ENCODE data around the gene DHRS13. TPM values are rescaled to one million over a fixed set of nuclear protein-coding genes. Genes with fewer than 3 reads are reported as not detected.

The DHRS13 gene
- total and polyA plus RNA-seq, 2 donors (not counting 1 experiment from before 2014, with no cell fraction given), result 2.6 to 7.8 TPM

DNA sequence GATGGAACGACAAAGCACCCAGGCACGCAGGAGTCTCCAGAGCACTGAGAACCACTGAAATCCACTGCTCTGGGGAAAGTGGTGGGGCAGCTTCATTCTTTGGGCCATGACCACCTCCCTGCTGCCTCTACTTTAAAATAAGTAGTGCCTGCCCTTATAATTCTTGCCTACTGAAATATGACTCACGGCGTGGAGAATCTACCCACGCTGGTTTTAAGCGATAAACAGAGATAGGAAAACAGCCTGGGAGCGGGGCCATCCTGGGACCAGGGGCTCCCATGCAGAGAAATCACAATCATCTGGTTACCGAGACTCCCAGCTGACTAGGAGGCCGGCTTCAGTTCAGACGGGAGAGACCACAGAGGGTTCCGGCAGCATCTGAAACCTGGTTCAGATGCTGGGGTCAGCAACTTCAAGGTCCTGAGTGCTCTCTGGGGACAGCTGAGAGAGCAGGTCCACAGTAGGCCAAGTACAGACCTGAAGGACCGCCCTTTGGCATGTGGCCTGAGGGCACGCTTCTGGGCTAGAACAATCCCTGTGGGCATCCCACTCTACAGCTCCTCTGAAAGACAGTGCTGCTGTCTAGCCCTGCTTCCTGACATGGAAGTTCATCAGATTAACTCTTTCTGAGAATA is 8.6 kb upstream of the DHRS13 start:
- Histone ChIP-seq H2AFZ (ENCODE audit: low read length) (no peak overlapping the region), H4K20me1 (ENCODE audit: control insufficient read depth, extremely low read depth, insufficient read depth, low read length) (no peaks in the 10 kb centered on the region), H3K4me3 (replicated peaks in 1 of 4; ENCODE audit: control extremely low read depth in 1 of 4, insufficient read depth in 1 of 4, low read depth in 3 of 4, low read length in 4 of 4) (no peak overlapping the region), H3K9ac (ENCODE audit: insufficient read depth, low read length) (no peak overlapping the region), H3K79me2 (ENCODE audit: control insufficient read depth, insufficient read depth, low read length) (no peaks in the 10 kb centered on the region), H3K4me2 (ENCODE audit: extremely low read depth, insufficient read depth, low read length) (no peak overlapping the region), H3K9me3 (ENCODE audit: control insufficient read depth, insufficient read depth, low read depth, low read length) (no peaks in the 10 kb centered on the region), H3K4me1 (ENCODE audit: control insufficient read depth, extremely low read depth, insufficient read depth, low read length) (peaks cover 16% of the 10 kb centered on the region), H3K36me3 (ENCODE audit: control insufficient read depth, insufficient read depth, low read length) (peaks cover 41% of the 10 kb centered on the region), H3K27ac (ENCODE audit: insufficient read depth, low read length) (no peak overlapping the region), H3K27me3 (ENCODE audit: control insufficient read depth, insufficient read depth, low read length) (no peaks in the 10 kb centered on the region)
- TF ChIP-seq CTCF (conservative IDR thresholded peaks at IDR 0.05 in 1 of 2, IDR thresholded peaks at IDR 0.05 in 1 of 2; ENCODE audit: low read depth in 1 of 2, low read length in 2 of 2) (no peak), EZH2 (IDR thresholded peaks at IDR 0.05; ENCODE audit: low read length, missing control alignments) (no peak)
- DNase-seq (ENCODE audit: low read depth in 2 of 2), result peak in 1 of 2 donors; percentile 48

DNA sequence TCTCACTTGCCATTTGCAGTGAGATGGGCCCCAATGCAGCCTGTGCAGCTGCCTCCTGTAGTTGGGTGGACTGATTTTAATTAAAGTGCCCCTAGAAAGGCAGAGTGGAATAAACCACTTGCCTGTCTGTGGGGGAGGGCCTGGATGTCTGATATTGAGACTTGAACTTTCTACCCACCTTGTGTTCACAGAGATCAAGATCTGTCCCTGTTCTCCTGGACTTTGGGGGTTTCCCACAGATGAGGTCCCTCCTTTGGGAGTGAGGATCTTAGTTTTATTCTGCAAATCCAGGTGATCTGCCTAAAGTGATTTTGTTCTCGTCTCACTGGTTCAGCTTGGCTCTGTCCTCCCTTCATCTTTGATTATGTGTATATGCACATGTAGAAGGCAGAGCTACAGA is 7.7 kb upstream of the DHRS13 start:
- Histone ChIP-seq H4K20me1 (ENCODE audit: control insufficient read depth, extremely low read depth, insufficient read depth, low read length) (no peaks in the 10 kb centered on the region), H3K9me3 (ENCODE audit: control insufficient read depth, insufficient read depth, low read depth, low read length) (no peaks in the 10 kb centered on the region), H3K79me2 (ENCODE audit: control insufficient read depth, insufficient read depth, low read length) (no peaks in the 10 kb centered on the region), H3K27ac (ENCODE audit: insufficient read depth, low read length) (no peak overlapping the region), H3K4me2 (ENCODE audit: extremely low read depth, insufficient read depth, low read length) (no peak overlapping the region), H3K27me3 (ENCODE audit: control insufficient read depth, insufficient read depth, low read length) (no peaks in the 10 kb centered on the region), H2AFZ (ENCODE audit: low read length) (no peak overlapping the region), H3K36me3 (ENCODE audit: control insufficient read depth, insufficient read depth, low read length) (peaks cover 42% of the 10 kb centered on the region), H3K4me1 (ENCODE audit: control insufficient read depth, extremely low read depth, insufficient read depth, low read length) (peaks cover 16% of the 10 kb centered on the region), H3K4me3 (replicated peaks in 1 of 4; ENCODE audit: control extremely low read depth in 1 of 4, insufficient read depth in 1 of 4, low read depth in 3 of 4, low read length in 4 of 4) (no peak overlapping the region), H3K9ac (ENCODE audit: insufficient read depth, low read length) (no peak overlapping the region)
- no peak for TF ChIP-seq EZH2 (IDR thresholded peaks at IDR 0.05; ENCODE audit: low read length, missing control alignments)
- TF ChIP-seq CTCF (conservative IDR thresholded peaks at IDR 0.05 in 1 of 2, IDR thresholded peaks at IDR 0.05 in 1 of 2; ENCODE audit: low read depth in 1 of 2, low read length in 2 of 2), result no peak
- DNase-seq (ENCODE audit: low read depth in 2 of 2), result no peak

DNA sequence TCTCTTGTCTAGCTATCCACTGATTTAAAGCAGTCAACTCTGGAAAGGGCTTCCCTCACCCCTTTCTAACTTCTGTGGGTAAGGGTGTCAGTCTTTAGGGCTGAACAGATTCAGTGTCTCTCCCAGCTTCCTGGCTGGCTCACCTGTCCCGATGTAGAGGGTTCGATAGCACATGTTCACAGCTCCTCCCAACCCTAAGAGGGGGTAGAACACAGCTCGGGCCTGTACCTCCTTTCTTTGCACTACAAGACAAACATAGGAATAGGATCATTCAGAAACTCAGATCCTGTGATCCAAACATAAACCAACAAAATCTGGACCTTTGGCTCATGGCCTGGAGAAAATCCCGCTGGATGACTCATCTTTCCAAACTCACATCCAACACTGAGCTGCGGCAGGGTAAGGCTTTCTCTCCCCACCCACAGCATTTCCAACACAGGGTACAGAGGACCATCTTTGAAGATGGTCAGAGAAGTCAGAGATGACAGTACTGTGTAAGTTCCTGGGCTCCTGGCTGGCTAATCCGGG is 5.8 kb upstream of the DHRS13 start:
- H3K27me3 ChIP-seq (ENCODE audit: control insufficient read depth, insufficient read depth, low read length), result no peaks in the 10 kb centered on the region
- H3K79me2 ChIP-seq (ENCODE audit: control insufficient read depth, insufficient read depth, low read length), result no peaks in the 10 kb centered on the region
- no peaks in the 10 kb centered on the region for H3K9me3 ChIP-seq (ENCODE audit: control insufficient read depth, insufficient read depth, low read depth, low read length)
- no peak for TF ChIP-seq CTCF (conservative IDR thresholded peaks at IDR 0.05 in 1 of 2, IDR thresholded peaks at IDR 0.05 in 1 of 2; ENCODE audit: low read depth in 1 of 2, low read length in 2 of 2)
- TF ChIP-seq EZH2 (IDR thresholded peaks at IDR 0.05; ENCODE audit: low read length, missing control alignments), result no peak
- no peak overlapping the region for H3K9ac ChIP-seq (ENCODE audit: insufficient read depth, low read length)
- no peak overlapping the region for H3K4me3 ChIP-seq (replicated peaks in 1 of 4; ENCODE audit: control extremely low read depth in 1 of 4, insufficient read depth in 1 of 4, low read depth in 3 of 4, low read length in 4 of 4)
- H2AFZ ChIP-seq (ENCODE audit: low read length), result no peak overlapping the region
- peak; percentile 74 to 88 for DNase-seq (ENCODE audit: low read depth in 2 of 2)
- H3K36me3 ChIP-seq (ENCODE audit: control insufficient read depth, insufficient read depth, low read length), result peaks cover 33% of the 10 kb centered on the region
- H4K20me1 ChIP-seq (ENCODE audit: control insufficient read depth, extremely low read depth, insufficient read depth, low read length), result no peaks in the 10 kb centered on the region
- H3K4me2 ChIP-seq (ENCODE audit: extremely low read depth, insufficient read depth, low read length), result no peak overlapping the region
- H3K27ac ChIP-seq (ENCODE audit: insufficient read depth, low read length), result peak overlapping the region; percentile 51
- peaks cover 16% of the 10 kb centered on the region for H3K4me1 ChIP-seq (ENCODE audit: control insufficient read depth, extremely low read depth, insufficient read depth, low read length)

Measured in fibroblast of lung (primary cell).